Sigmoid colon (tissue), 4 donors: ENCODE data around the gene CORO2B.

Experiments used
- POLR2AphosphoS5 ChIP-seq, 4 donors: sonication (generic); formaldehyde crosslinking; IDR thresholded peaks; one replicate each; pipeline ENCODE4 v1.6.1; 2017; ENCODE audit warnings: antibody characterized with exemption in 4 of 4
- TF ChIP-seq, protein P1 (sequence below), 4 experiments: fragments of 450-650 bp in 3 of 4; fragments of 200-600 bp in 1 of 4; IDR thresholded peaks; one replicate each; pipeline ENCODE4 v1.5.1; 2016 to 2019; ENCODE audit warnings: antibody characterized with exemption in 4 of 4, mild to moderate bottlenecking in 3 of 4, moderate library complexity in 2 of 4

DNA sequence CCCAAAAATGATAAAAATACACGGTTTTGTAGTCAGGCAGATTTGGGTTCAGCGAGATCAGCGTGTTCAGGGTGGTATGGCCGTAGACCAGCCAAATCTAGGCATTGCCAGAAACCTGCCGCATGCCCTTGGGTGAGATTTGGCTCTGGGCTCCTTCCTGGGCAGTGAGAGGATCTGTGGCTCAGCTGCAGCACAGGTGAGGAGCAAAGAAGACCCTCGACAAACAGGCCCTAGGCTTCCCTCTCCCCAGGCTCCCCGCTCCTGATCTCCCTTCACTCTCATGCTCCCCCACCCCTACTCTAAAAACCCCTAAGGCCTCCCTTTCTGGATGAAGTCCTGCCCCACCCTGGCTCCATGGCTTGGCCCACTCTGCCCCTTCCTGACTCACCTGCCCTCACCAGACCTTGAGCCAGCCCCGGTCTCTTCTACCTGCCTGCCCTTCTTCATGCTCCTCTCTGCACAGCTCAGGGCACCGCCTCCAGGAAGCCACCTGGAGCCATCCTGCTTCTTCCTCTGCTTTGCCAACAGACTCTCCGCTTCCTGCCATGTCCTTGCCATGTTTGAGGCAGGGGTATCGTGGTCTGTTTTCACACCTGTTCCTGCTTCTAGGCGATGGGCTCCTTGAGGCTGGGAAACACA lies 88.1 kb downstream of the CORO2B start:
- TF ChIP-seq, protein P1, sequence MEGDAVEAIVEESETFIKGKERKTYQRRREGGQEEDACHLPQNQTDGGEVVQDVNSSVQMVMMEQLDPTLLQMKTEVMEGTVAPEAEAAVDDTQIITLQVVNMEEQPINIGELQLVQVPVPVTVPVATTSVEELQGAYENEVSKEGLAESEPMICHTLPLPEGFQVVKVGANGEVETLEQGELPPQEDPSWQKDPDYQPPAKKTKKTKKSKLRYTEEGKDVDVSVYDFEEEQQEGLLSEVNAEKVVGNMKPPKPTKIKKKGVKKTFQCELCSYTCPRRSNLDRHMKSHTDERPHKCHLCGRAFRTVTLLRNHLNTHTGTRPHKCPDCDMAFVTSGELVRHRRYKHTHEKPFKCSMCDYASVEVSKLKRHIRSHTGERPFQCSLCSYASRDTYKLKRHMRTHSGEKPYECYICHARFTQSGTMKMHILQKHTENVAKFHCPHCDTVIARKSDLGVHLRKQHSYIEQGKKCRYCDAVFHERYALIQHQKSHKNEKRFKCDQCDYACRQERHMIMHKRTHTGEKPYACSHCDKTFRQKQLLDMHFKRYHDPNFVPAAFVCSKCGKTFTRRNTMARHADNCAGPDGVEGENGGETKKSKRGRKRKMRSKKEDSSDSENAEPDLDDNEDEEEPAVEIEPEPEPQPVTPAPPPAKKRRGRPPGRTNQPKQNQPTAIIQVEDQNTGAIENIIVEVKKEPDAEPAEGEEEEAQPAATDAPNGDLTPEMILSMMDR (IDR thresholded peaks at IDR 0.05), result no peak
- TF ChIP-seq POLR2AphosphoS5 (IDR thresholded peaks at IDR 0.05), result no peak
